ENCODE measurements around the gene SCAPER. TPM values are rescaled to one million over a fixed set of nuclear protein-coding genes. Genes with fewer than 3 reads are reported as not detected.

Gene SCAPER
- total and polyA plus RNA-seq, 2 donors (not counting 1 experiment from before 2014, with no cell fraction given), result 8.3 to 61.6 TPM

- H3K4me2 ChIP-seq (replicated peaks; ENCODE audit: low read depth, low read length, poor library complexity, severe bottlenecking), result no peak overlapping the region
- no peak for TF ChIP-seq CTCF (IDR thresholded peaks at IDR 0.05)
- TF ChIP-seq EZH2 (IDR thresholded peaks at IDR 0.05; ENCODE audit: borderline replicate concordance, insufficient read depth, low read depth, low read length, poor library complexity, severe bottlenecking), result no peak
- no peaks in the 10 kb centered on the region for H4K20me1 ChIP-seq (ENCODE audit: control insufficient read depth, insufficient read depth, low read length, poor library complexity, severe bottlenecking)
- no peaks in the 10 kb centered on the region for H3K27me3 Mint-ChIP-seq
- no peaks in the 10 kb centered on the region for H3K9me3 ChIP-seq (ENCODE audit: control extremely low read depth in 1 of 3, control insufficient read depth in 2 of 3, insufficient read depth in 1 of 3, low read length in 2 of 3)
- no peaks in the 10 kb centered on the region for H3K4me1 Mint-ChIP-seq
- H3K27ac Mint-ChIP-seq, result no peak overlapping the region
- H3K27ac ChIP-seq (ENCODE audit: low read length in 2 of 2), result no peak overlapping the region
- H3K36me3 ChIP-seq (replicated peaks in 1 of 2; ENCODE audit: control extremely low read depth in 1 of 2, control insufficient read depth in 1 of 2, extremely low read depth in 1 of 2, insufficient read depth in 2 of 2, low read length in 1 of 2), result no peaks in the 10 kb centered on the region
- H3K4me3 Mint-ChIP-seq, result no peak overlapping the region
- ATAC-seq (ENCODE audit: low read depth) (no peak), DNase-seq (no peak)
- CTCF ChIA-PET, result no interaction called here
- POLR2A ChIA-PET, result no interaction called here
- no peak overlapping the region for H3K4me3 ChIP-seq (ENCODE audit: control extremely low read depth in 1 of 5, extremely low read depth in 1 of 5, insufficient read depth in 1 of 5, low read depth in 2 of 5, low read length in 4 of 5)
- no peak overlapping the region for H3K9ac ChIP-seq (ENCODE audit: low read length)
- intact Hi-C loops (cut with micrococcal nuclease), result no loop called here
- 100% methylated on average over 1 of the region's 2 CpGs for WGBS (ENCODE audit: insufficient coverage)
- H3K9me3 Mint-ChIP-seq (ENCODE audit: insufficient read depth), result no peaks in the 10 kb centered on the region
- no peaks in the 10 kb centered on the region for H3K27me3 ChIP-seq (replicated peaks in 1 of 4; ENCODE audit: control extremely low read depth in 1 of 4, control insufficient read depth in 3 of 4, insufficient read depth in 4 of 4, low read length in 3 of 4)
- H3K79me2 ChIP-seq (ENCODE audit: control insufficient read depth, insufficient read depth, low read length), result no peaks in the 10 kb centered on the region
- H2AFZ ChIP-seq (ENCODE audit: insufficient read depth, low read depth, low read length, poor library complexity, severe bottlenecking), result no peak overlapping the region
- H3K4me1 ChIP-seq (ENCODE audit: control insufficient read depth in 2 of 2, insufficient read depth in 2 of 2, low read length in 2 of 2), result no peaks in the 10 kb centered on the region
Measured at GRCh38 chr15:76448755-76449154, 456.4 kb downstream of the SCAPER start.

- no peak overlapping the region for H3K4me3 ChIP-seq (ENCODE audit: control extremely low read depth in 1 of 5, extremely low read depth in 1 of 5, insufficient read depth in 1 of 5, low read depth in 2 of 5, low read length in 4 of 5)
- H3K36me3 ChIP-seq (replicated peaks in 1 of 2; ENCODE audit: control extremely low read depth in 1 of 2, control insufficient read depth in 1 of 2, extremely low read depth in 1 of 2, insufficient read depth in 2 of 2, low read length in 1 of 2), result no peaks in the 10 kb centered on the region
- no peak for TF ChIP-seq CTCF (IDR thresholded peaks at IDR 0.05)
- no peak for TF ChIP-seq EZH2 (IDR thresholded peaks at IDR 0.05; ENCODE audit: borderline replicate concordance, insufficient read depth, low read depth, low read length, poor library complexity, severe bottlenecking)
- WGBS (ENCODE audit: insufficient coverage), result 100% methylated on average over 2 of the region's 2 CpGs
- ATAC-seq (ENCODE audit: low read depth), result no peak
- no peaks in the 10 kb centered on the region for H3K9me3 ChIP-seq (ENCODE audit: control extremely low read depth in 1 of 3, control insufficient read depth in 2 of 3, insufficient read depth in 1 of 3, low read length in 2 of 3)
- Mint-ChIP-seq H3K27ac (no peak overlapping the region), H3K4me1 (no peaks in the 10 kb centered on the region), H3K27me3 (no peaks in the 10 kb centered on the region), H3K4me3 (no peak overlapping the region), H3K9me3 (ENCODE audit: insufficient read depth) (no peaks in the 10 kb centered on the region)
- no peak overlapping the region for H3K9ac ChIP-seq (ENCODE audit: low read length)
- H2AFZ ChIP-seq (ENCODE audit: insufficient read depth, low read depth, low read length, poor library complexity, severe bottlenecking), result no peak overlapping the region
- H3K27me3 ChIP-seq (replicated peaks in 1 of 4; ENCODE audit: control extremely low read depth in 1 of 4, control insufficient read depth in 3 of 4, insufficient read depth in 4 of 4, low read length in 3 of 4), result no peaks in the 10 kb centered on the region
- ChIA-PET POLR2A (no interaction called here), CTCF (no interaction called here)
- DNase-seq, result no peak
- intact Hi-C loops (cut with micrococcal nuclease), result no loop called here
- no peaks in the 10 kb centered on the region for H3K4me1 ChIP-seq (ENCODE audit: control insufficient read depth in 2 of 2, insufficient read depth in 2 of 2, low read length in 2 of 2)
- no peaks in the 10 kb centered on the region for H3K79me2 ChIP-seq (ENCODE audit: control insufficient read depth, insufficient read depth, low read length)
- H4K20me1 ChIP-seq (ENCODE audit: control insufficient read depth, insufficient read depth, low read length, poor library complexity, severe bottlenecking), result no peaks in the 10 kb centered on the region
- H3K27ac ChIP-seq (ENCODE audit: low read length in 2 of 2), result no peak overlapping the region
- no peak overlapping the region for H3K4me2 ChIP-seq (replicated peaks; ENCODE audit: low read depth, low read length, poor library complexity, severe bottlenecking)
Measured at GRCh38 chr15:76447728-76448441, 457.3 kb downstream of the SCAPER start.
